22Rv1 (cell line): ENCODE results near the gene THSD4.

ENCODE experiments used
- H3K27ac ChIP-seq: fragments of 450-650 bp; 2 replicates; pipeline ENCODE4 v1.5.1; 2017
- ZFX ChIP-seq: fragments of 450-650 bp; IDR thresholded peaks from 2 replicates; pipeline ENCODE4 v1.6.1; 2017; ENCODE audit warnings: antibody characterized with exemption, borderline replicate concordance
- TF ChIP-seq, protein P1 (sequence below): fragments of 450-650 bp; IDR thresholded peaks from 2 replicates; pipeline ENCODE4 v1.5.1; 2017; ENCODE audit warnings: mild to moderate bottlenecking

THSD4 gene

DNA sequence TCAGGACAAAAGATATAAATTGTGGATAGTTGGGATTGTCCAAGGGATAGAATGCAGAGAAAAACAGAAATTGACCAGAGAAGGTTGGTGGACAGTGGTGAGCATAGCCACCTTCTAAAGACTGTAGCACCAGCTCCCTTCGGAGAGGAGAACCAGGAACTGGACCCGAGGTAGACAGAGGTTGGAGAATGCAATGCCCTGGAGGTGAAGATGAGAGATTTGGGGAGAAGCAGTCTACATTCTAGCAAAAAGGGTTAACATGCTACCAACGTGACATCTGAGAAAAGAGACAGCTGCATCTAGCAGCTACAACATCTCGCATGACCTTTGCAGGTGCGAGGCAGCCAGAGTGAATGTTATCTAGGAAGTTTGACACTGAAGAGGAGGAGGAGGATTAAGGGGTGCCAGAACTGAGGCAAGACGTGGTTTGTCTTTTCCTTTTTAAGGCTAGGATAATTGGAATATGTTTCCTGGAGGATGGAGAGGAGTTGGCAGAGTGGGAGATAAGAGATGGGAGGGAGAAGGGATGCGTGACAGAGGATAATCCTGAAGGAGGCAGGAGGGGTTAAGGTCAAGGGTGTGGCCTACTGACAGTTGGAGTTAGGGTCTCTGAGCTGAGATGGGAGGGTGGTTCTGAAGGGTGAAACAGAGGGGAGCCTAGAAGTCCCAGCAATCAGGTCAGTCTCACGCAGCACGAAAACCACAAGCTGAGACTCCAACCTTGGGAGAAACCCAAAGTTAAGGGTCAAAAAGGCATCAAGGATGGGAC lies 591.4 kb downstream of the THSD4 start:
- no peak for TF ChIP-seq ZFX
- TF ChIP-seq, protein P1, sequence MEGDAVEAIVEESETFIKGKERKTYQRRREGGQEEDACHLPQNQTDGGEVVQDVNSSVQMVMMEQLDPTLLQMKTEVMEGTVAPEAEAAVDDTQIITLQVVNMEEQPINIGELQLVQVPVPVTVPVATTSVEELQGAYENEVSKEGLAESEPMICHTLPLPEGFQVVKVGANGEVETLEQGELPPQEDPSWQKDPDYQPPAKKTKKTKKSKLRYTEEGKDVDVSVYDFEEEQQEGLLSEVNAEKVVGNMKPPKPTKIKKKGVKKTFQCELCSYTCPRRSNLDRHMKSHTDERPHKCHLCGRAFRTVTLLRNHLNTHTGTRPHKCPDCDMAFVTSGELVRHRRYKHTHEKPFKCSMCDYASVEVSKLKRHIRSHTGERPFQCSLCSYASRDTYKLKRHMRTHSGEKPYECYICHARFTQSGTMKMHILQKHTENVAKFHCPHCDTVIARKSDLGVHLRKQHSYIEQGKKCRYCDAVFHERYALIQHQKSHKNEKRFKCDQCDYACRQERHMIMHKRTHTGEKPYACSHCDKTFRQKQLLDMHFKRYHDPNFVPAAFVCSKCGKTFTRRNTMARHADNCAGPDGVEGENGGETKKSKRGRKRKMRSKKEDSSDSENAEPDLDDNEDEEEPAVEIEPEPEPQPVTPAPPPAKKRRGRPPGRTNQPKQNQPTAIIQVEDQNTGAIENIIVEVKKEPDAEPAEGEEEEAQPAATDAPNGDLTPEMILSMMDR, result no peak
- H3K27ac ChIP-seq, result no peak overlapping the region

DNA sequence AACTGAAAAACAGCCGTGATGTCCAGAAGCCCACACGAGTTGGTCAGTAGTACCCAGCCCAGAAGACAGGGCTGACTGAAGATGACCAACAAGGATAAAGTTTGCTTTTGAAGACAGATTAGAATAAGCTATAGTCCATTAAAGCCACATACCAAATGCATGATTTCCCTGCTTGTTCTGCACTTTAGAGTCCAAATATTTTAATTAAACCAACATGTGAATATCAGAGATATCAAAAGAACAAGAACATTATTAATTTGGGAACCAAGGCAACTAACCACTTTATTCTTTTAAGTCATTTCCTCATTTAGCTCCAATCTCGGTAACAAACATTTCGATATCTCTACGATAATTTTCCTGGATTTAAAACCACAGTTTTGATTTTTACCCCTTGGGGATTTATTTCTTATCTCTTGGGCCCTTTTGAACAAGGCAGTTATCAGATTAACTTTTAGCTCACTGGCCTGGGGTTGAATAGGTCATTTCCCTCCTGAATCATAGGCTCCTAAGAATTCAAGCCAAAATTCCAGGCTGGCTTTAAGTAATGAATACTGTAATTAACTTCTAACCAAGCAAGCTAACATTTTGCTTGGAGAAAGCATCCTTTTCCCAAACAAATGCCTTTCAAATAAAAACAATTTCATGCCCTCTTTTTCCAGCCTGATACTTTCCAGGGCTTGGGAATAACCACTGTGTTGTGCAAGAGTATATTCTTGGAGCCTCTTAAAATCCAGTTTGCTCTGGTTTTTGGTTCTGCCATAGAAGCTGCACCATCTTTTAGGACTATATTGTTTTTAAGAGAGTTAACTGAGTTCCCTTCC lies 592.2 kb downstream of the THSD4 start:
- TF ChIP-seq ZFX, result no peak
- TF ChIP-seq, protein P1, result no peak
- H3K27ac ChIP-seq, result no peak overlapping the region

DNA sequence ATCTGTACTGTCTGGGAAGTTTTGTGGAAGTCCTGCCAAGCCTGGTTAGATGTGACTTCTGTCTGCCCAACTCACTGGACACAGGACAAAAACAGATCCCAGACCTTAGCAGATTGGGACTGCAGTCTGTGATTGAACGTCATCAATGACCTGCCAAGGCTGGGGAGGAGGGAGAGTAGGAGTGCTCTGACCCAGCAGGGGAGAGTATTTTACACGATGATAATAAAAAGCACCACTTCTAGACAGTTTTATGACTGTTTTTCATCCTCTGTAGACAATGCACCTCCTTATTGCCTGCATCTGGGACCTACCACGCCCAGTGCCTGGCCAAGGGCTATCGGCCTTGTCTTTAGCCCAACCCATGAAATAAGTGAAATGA lies 592.8 kb downstream of the THSD4 start:
- H3K27ac ChIP-seq, result no peak overlapping the region
- no peak for TF ChIP-seq ZFX
- TF ChIP-seq, protein P1, result no peak

DNA sequence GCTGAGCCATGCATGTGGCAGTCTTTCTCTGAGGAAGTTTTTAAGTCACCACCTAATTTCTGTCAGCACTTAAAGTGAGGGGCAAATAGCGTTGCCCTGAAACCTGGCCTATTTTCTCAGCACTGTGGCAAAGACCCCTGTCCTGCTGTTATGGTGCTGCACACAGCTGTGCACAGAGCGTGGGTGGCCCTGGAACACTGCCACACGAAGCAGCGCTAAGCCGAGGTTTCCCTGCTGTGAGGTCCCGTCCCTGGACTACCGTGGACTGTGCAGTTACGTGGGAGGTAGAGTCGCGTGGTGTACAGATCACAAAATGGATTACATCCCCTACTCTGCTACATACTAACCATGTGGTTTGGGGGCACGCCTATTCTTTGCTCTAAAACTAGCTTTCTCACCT lies 593.5 kb downstream of the THSD4 start:
- TF ChIP-seq, protein P1, result no peak
- H3K27ac ChIP-seq, result no peak overlapping the region

DNA sequence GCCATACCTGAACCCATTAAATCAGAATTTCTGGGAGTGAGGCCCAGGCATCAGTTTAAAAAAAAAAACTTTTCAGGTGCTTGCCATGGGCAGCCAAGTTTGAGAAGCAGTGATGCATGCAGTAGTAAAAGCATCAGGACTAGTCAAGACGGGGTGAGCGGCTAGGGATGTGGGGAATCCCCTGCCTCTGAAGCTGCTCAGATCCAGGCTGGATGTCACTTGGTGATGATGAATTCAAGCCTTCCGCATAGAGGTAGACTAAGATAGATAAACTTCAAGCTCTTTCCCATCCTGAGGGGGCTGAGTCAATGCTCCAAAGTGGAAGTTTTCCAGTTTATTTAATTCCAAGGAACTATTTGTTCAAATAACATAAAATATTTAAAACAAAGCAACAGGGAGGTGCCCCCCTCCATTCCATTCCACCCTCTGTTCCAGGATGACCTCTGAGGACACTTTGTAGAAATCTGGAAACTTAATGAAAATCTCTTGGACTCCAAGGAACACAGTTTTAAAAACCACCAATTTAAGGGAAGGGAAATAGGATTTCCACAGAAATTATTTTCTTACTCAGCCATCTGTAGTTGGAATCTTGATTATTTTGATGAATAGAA lies 594.6 kb downstream of the THSD4 start:
- no peak overlapping the region for H3K27ac ChIP-seq
- TF ChIP-seq, protein P1, result no peak
- no peak for TF ChIP-seq ZFX

DNA sequence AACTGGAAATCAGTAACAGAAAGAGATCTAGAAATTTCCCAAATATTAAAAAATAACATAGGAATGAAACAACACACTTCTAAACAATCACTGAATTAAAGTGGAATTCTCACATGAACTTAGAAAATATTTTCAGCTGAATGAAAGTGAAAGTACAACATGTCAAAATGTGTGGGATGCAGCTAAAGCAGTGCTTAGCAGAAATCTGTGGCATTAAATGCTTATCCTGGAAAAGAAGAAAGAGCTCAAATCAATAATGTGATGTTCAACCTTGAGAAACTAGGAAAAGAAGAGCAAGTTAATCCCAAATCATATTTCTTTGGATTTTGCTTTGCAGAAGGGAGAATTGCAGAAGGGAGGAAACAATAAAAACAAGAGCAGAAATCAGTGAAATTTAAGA lies 596.9 kb downstream of the THSD4 start:
- TF ChIP-seq, protein P1, result no peak
- no peak for TF ChIP-seq ZFX
- no peak overlapping the region for H3K27ac ChIP-seq
